GM18526 (cell line): ENCODE results near the gene SAT2.
A peak's percentile ranks its signal among the peaks of the same experiment; 100 is the strongest.

ENCODE experiments used
- POLR2A ChIP-seq: IDR thresholded peaks from 3 replicates; pipeline ENCODE4 v1.6.1; 2011; ENCODE audit not compliant: insufficient read length; ENCODE audit errors: extremely low read depth

Gene SAT2

GRCh38 chr17:7647018-7647417, 19.4 kb upstream of the SAT2 start:
- no peak for TF ChIP-seq POLR2A

- TF ChIP-seq POLR2A: no peak
Observed at GRCh38 chr17:7646457-7646856, 18.8 kb upstream of the SAT2 start.

- no peak for TF ChIP-seq POLR2A
Observed at GRCh38 chr17:7644775-7645174, 17.2 kb upstream of the SAT2 start.

GRCh38 chr17:7640783-7641182, 13.2 kb upstream of the SAT2 start:
- TF ChIP-seq POLR2A: no peak

GRCh38 chr17:7636163-7636562, 8.5 kb upstream of the SAT2 start:
- no peak for TF ChIP-seq POLR2A

- no peak for TF ChIP-seq POLR2A
Observed at GRCh38 chr17:7634384-7634783, 6.8 kb upstream of the SAT2 start.

- no peak for TF ChIP-seq POLR2A
Observed at GRCh38 chr17:7633093-7633492, 5.5 kb upstream of the SAT2 start.

- TF ChIP-seq POLR2A: no peak
Observed at GRCh38 chr17:7632492-7632894, 4.9 kb upstream of the SAT2 start.

GRCh38 chr17:7631398-7632380, 4.1 kb upstream of the SAT2 start:
- no peak for TF ChIP-seq POLR2A

GRCh38 chr17:7629939-7630571, 2.4 kb upstream of the SAT2 start, which contains the start of gene SHBG:
TSS of gene SHBG (plus strand) at chr17:7630135. CDS start at chr17:7630173, 38 bp downstream.
- no peak for TF ChIP-seq POLR2A

GRCh38 chr17:7626956-7627249, 718 bp downstream of the SAT2 start:
- no peak for TF ChIP-seq POLR2A

GRCh38 chr17:7626307-7626706, 1.3 kb downstream of the SAT2 start:
- TF ChIP-seq POLR2A: no peak

- TF ChIP-seq POLR2A: no peak
Observed at GRCh38 chr17:7623661-7624060, 4.0 kb downstream of the SAT2 start.

- no peak for TF ChIP-seq POLR2A
Observed at GRCh38 chr17:7620835-7621234, 6.8 kb downstream of the SAT2 start.

- no peak for TF ChIP-seq POLR2A
Observed at GRCh38 chr17:7618608-7619007, 9.0 kb downstream of the SAT2 start.

GRCh38 chr17:7615265-7615747, 12.3 kb downstream of the SAT2 start:
- peak; percentile 19 for TF ChIP-seq POLR2A
